Measurements from ENCODE around the gene CHCHD6. TPM values are rescaled to one million over a fixed set of nuclear protein-coding genes. Genes with fewer than 3 reads are reported as not detected.

The CHCHD6 gene
- total and polyA plus RNA-seq, 2 of the 4 experiments (the other 2 are of a cell fraction) = 18.8 to 28.9 TPM

GRCh38 chr3:126984391-126985131 lies 280.5 kb downstream of the CHCHD6 start:
- H4K20me1 ChIP-seq (ENCODE audit: insufficient read depth, low read length) = peaks cover 58% of the 10 kb centered on the region
- ATAC-seq (ENCODE audit: low read depth) (no peak), DNase-seq (no peak)
- no peak overlapping the region for H4K5ac ChIP-seq (ENCODE audit: low read depth, low read length)
- WGBS, 2 experiments (ENCODE audit: extremely low coverage in 2 of 2, insufficient read length in 1 of 2) = 16% methylated on average over 8 of the region's 21 CpGs; no CpG with 5 or more reads in 1 of the 2 experiments
- intact Hi-C loops (cut with micrococcal nuclease) (loop anchor here (5.0 to 10.0 kb wide), 3 partner anchors 132 to 470 kb away; partner anchors contain the start of gene CHST13), dilution Hi-C loops (cut with HindIII; ENCODE audit: low sequenced_read_pairs, unreplicated experiment) (no loop called here), in situ Hi-C loops (cut with MboI; ENCODE audit: low sequenced_read_pairs) (loop anchor here (5.0 kb wide), 1 partner anchor 232 kb away; no protein-coding TSS in a partner anchor)
- POLR2A ChIA-PET (ENCODE audit: unreplicated experiment) = no interaction called here
- peak overlapping the region; percentile 85 for H2AK9ac ChIP-seq (replicated peaks; ENCODE audit: low read depth, low read length, poor library complexity)
- H3K27me3 ChIP-seq (ENCODE audit: control insufficient read depth, insufficient read depth, low read length) = no peaks in the 10 kb centered on the region
- CTCF ChIA-PET = interaction anchor here (0.8 kb wide), 1 partner anchor 111 kb away, joined by 3 read pairs; no protein-coding TSS in a partner anchor
- peak overlapping the region; percentile 67; the same call in 1 of the 2 replicates for H2AK5ac ChIP-seq (ENCODE audit: low read depth, low read length)
- no TSS peak for BruUV-seq (replicated peaks)
- H2BK120ac ChIP-seq (ENCODE audit: low read depth, low read length) = no peak overlapping the region
- H3K9me1 ChIP-seq (ENCODE audit: insufficient read depth, low read length) = peaks cover 8% of the 10 kb centered on the region; the same call in 1 of the 2 replicates
- H3K14ac ChIP-seq (replicated peaks; ENCODE audit: low read depth, low read length) = no peak overlapping the region
- peaks cover 14% of the 10 kb centered on the region; the same call in 1 of the 2 replicates for H3K4me1 ChIP-seq (ENCODE audit: control insufficient read depth, insufficient read depth, low read length)
- H3K9ac ChIP-seq (ENCODE audit: low read depth, low read length) = peak overlapping the region; percentile 74
- peaks cover 12% of the 10 kb centered on the region for H3K36me3 ChIP-seq (ENCODE audit: control insufficient read depth, insufficient read depth, low read length)
- peaks cover 14 to 57% of the 10 kb centered on the region in 2 experiments; a peak in 3 of 4 replicates for H3K79me1 ChIP-seq (ENCODE audit: low read depth in 1 of 2, low read length in 2 of 2)
- H3K9me3 ChIP-seq (ENCODE audit: control insufficient read depth, insufficient read depth, low read length) = no peaks in the 10 kb centered on the region
- H3K23ac ChIP-seq (ENCODE audit: low read depth, low read length) = peak overlapping the region; percentile 11
- H4K91ac ChIP-seq (ENCODE audit: insufficient read depth, low read depth, low read length) = no peak overlapping the region
- H2BK15ac ChIP-seq (ENCODE audit: low read depth, low read length) = no peak overlapping the region
- TF ChIP-seq MXI1 (IDR thresholded peaks at IDR 0.05; ENCODE audit: borderline replicate concordance, low read depth, low read length) (no peak), MAFK (IDR thresholded peaks at IDR 0.05; ENCODE audit: low read depth, low read length) (no peak), CHD1 (IDR thresholded peaks at IDR 0.05; ENCODE audit: low read depth, low read length) (no peak), RAD21 (IDR thresholded peaks at IDR 0.05; ENCODE audit: low read length) (no peak), NFE2L2 (IDR thresholded peaks at IDR 0.05; ENCODE audit: low read depth, low read length) (no peak)
- TF ChIP-seq, protein P1, sequence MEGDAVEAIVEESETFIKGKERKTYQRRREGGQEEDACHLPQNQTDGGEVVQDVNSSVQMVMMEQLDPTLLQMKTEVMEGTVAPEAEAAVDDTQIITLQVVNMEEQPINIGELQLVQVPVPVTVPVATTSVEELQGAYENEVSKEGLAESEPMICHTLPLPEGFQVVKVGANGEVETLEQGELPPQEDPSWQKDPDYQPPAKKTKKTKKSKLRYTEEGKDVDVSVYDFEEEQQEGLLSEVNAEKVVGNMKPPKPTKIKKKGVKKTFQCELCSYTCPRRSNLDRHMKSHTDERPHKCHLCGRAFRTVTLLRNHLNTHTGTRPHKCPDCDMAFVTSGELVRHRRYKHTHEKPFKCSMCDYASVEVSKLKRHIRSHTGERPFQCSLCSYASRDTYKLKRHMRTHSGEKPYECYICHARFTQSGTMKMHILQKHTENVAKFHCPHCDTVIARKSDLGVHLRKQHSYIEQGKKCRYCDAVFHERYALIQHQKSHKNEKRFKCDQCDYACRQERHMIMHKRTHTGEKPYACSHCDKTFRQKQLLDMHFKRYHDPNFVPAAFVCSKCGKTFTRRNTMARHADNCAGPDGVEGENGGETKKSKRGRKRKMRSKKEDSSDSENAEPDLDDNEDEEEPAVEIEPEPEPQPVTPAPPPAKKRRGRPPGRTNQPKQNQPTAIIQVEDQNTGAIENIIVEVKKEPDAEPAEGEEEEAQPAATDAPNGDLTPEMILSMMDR (conservative IDR thresholded peaks at IDR 0.05; ENCODE audit: low read depth, low read length) = no peak
- H4K8ac ChIP-seq (ENCODE audit: low read depth in 2 of 2, low read length in 2 of 2) = peak overlapping the region in 1 of 2 experiments; percentile 19; a peak in 1 of 4 replicates
- 0 out of 2 replicates have a peak overlapping the region, but pooled peaks have one; percentile 17 for H3K56ac ChIP-seq (ENCODE audit: extremely low read depth, insufficient read depth, low read length)
- peak overlapping the region; percentile 77 for H2AFZ ChIP-seq (replicated peaks; ENCODE audit: low read length, poor library complexity)
- peak overlapping the region; percentile 82 for H3K4me2 ChIP-seq (ENCODE audit: low read depth, low read length)
- H2BK20ac ChIP-seq (ENCODE audit: low read depth, low read length) = no peak overlapping the region
- peak overlapping the region; percentile 27; the same call in 1 of the 2 replicates for H3K27ac ChIP-seq (ENCODE audit: insufficient read depth, low read length)
- H3K4ac ChIP-seq (ENCODE audit: low read depth, low read length) = 0 out of 2 replicates have a peak overlapping the region, but pooled peaks have one; percentile 22
- no peak overlapping the region for H2BK5ac ChIP-seq (ENCODE audit: low read depth, low read length, poor library complexity, severe bottlenecking)
- no peak overlapping the region for H3K18ac ChIP-seq (ENCODE audit: low read depth, low read length)
- peak overlapping the region; percentile 67 for H3K4me3 ChIP-seq (ENCODE audit: insufficient read depth, low read depth, low read length)

Measured in IMR-90 (cell line).